ENCODE measurements around the gene JOSD2. TPM values are rescaled to one million over a fixed set of nuclear protein-coding genes. Genes with fewer than 3 reads are reported as not detected.

JOSD2 gene
- total and polyA plus RNA-seq, 9 of the 15 experiments (the other 6 are each of a cell fraction or from before 2014, with no cell fraction given): 0.06 to 14.4 (median 3.1) TPM

DNA sequence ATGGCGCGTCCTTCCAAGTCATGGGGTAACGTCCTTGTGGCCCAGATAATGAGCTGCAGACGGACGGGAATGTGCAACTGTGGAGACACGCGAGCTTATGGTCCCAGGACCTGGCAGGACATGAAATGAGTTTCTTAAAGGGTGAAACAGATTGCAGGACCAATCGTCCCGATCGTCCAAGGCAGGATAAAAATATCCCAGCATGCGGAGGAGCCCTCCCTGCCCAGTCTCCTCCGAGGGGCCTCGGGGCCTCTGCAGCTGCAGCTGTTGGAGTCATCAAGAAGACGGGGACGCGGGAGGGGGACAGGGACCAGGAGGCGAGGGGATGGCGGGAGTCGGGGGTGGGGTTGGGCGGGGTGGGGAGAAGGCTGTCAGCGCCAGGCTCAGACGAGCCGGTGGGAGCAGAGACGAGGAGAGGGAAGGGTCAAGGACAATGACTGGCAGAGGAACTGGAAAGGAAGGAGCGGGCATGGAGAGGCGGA is 20.0 kb downstream of the JOSD2 start:
- no peaks in the 10 kb centered on the region for H3K79me2 ChIP-seq (ENCODE audit: control insufficient read depth, insufficient read depth, low read length)
- in situ Hi-C loops (cut with MboI): no loop called here
- TF ChIP-seq, protein P1, sequence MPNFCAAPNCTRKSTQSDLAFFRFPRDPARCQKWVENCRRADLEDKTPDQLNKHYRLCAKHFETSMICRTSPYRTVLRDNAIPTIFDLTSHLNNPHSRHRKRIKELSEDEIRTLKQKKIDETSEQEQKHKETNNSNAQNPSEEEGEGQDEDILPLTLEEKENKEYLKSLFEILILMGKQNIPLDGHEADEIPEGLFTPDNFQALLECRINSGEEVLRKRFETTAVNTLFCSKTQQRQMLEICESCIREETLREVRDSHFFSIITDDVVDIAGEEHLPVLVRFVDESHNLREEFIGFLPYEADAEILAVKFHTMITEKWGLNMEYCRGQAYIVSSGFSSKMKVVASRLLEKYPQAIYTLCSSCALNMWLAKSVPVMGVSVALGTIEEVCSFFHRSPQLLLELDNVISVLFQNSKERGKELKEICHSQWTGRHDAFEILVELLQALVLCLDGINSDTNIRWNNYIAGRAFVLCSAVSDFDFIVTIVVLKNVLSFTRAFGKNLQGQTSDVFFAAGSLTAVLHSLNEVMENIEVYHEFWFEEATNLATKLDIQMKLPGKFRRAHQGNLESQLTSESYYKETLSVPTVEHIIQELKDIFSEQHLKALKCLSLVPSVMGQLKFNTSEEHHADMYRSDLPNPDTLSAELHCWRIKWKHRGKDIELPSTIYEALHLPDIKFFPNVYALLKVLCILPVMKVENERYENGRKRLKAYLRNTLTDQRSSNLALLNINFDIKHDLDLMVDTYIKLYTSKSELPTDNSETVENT (CRISPR knock-in tag; IDR thresholded peaks at IDR 0.05): no peak
- TF ChIP-seq, protein P2, sequence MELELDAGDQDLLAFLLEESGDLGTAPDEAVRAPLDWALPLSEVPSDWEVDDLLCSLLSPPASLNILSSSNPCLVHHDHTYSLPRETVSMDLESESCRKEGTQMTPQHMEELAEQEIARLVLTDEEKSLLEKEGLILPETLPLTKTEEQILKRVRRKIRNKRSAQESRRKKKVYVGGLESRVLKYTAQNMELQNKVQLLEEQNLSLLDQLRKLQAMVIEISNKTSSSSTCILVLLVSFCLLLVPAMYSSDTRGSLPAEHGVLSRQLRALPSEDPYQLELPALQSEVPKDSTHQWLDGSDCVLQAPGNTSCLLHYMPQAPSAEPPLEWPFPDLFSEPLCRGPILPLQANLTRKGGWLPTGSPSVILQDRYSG (tag; conservative IDR thresholded peaks at IDR 0.05; ENCODE audit: low read depth): no peak
- TF ChIP-seq ZNF76 (CRISPR knock-in tag; IDR thresholded peaks at IDR 0.05; ENCODE audit: borderline replicate concordance): no peak
- TF ChIP-seq MCM3 (IDR thresholded peaks at IDR 0.05): no peak
- TF ChIP-seq NR3C1 (CRISPR knock-in tag; IDR thresholded peaks at IDR 0.05): no peak
- no peak for TF ChIP-seq EHMT2 (IDR thresholded peaks at IDR 0.05)
- no peak for TF ChIP-seq ZC3H4 (CRISPR knock-in tag; IDR thresholded peaks at IDR 0.05; ENCODE audit: borderline replicate concordance)
- TF ChIP-seq SUPT5H (IDR thresholded peaks at IDR 0.05): no peak
- no peak for TF ChIP-seq TEAD2 (tag; IDR thresholded peaks at IDR 0.05)
- TF ChIP-seq BRD4 (IDR thresholded peaks at IDR 0.05): no peak
- no peak for TF ChIP-seq SREBF1 (IDR thresholded peaks at IDR 0.05; ENCODE audit: borderline replicate concordance, low read depth, low read length)
- peaks cover 3 to 27% of the 10 kb centered on the region in 2 experiments; a peak in 3 of 5 replicates for H3K4me1 ChIP-seq (replicated peaks in 1 of 2; ENCODE audit: control insufficient read depth in 2 of 2, insufficient read depth in 2 of 2, low read length in 2 of 2)
- CTCF ChIA-PET (ENCODE audit: low intra/inter-chr PET ratio): no interaction called here
- DNase-seq (ENCODE audit: extremely low read depth in 1 of 4, low spot score in 3 of 4): no peak
- H4K20me1 ChIP-seq (replicated peaks; ENCODE audit: control insufficient read depth, insufficient read depth, low read length): no peaks in the 10 kb centered on the region
- peaks cover 0 to 10% of the 10 kb centered on the region in 2 experiments; a peak in 2 of 5 replicates for H3K27me3 ChIP-seq (ENCODE audit: control insufficient read depth in 2 of 2, insufficient read depth in 2 of 2, low read length in 2 of 2)
- H3K9me1 ChIP-seq (ENCODE audit: control insufficient read depth, insufficient read depth, low read length): no peaks in the 10 kb centered on the region
- no peak overlapping the region for H3K4me3 ChIP-seq
- no peak overlapping the region for H2AFZ ChIP-seq (ENCODE audit: low read depth, low read length)
- peaks cover 6% of the 10 kb centered on the region for H3K9me3 ChIP-seq (replicated peaks; ENCODE audit: control insufficient read depth, insufficient read depth, low read depth, low read length)
- ATAC-seq: no peak
- H3K9ac ChIP-seq (ENCODE audit: insufficient read depth in 1 of 2, low read depth in 2 of 2, low read length in 2 of 2): no peak overlapping the region
- no peak overlapping the region for H3K4me2 ChIP-seq (ENCODE audit: insufficient read depth, low read length)
- 23% methylated on average over 15 of the region's 26 CpGs for WGBS (ENCODE audit: insufficient coverage, low coverage, missing lambda C conversion rate)
- POLR2A ChIA-PET: interaction anchor here (0.5 to 0.6 kb wide), 3 partner anchors 12 to 117 kb away, joined by 3 to 4 read pairs (median 3); no protein-coding TSS in a partner anchor
- peak; percentile 56 for FAIRE-seq
- no TSS peak for BruUV-seq (replicated peaks)
- H3K27ac ChIP-seq (ENCODE audit: extremely low read depth, low read depth, low read length): no peak overlapping the region
- intact Hi-C loops (cut with micrococcal nuclease): no loop called here
- no peaks in the 10 kb centered on the region for H3K36me3 ChIP-seq (ENCODE audit: control insufficient read depth, insufficient read depth, low read length)
